MM.1S (cell line): ENCODE measurements around the gene NT5C3A.
A peak's percentile ranks its signal among the peaks of the same experiment; 100 is the strongest.

Experiments used
- DNase-seq: peaks from one replicate; pipeline ENCODE4 v3.0.0-alpha.2; 2015
- H2AFZ ChIP-seq: fragments of 300-600 bp; sonication (generic); 2 replicates; pipeline ENCODE4 v1.6.0; 2016; ENCODE audit warnings: antibody characterized with exemption, low read length
- H3F3A ChIP-seq: fragments of 300-600 bp; sonication (generic); 2 replicates; pipeline ENCODE4 v1.6.1; 2016; ENCODE audit warnings: mild to moderate bottlenecking, antibody characterized with exemption, low read length, moderate library complexity, mixed read lengths; ENCODE audit not compliant: insufficient read depth
- H3K27ac ChIP-seq: fragments of 300-600 bp; sonication (generic); 2 replicates; pipeline ENCODE4 v1.5.1; 2016; ENCODE audit warnings: mild to moderate bottlenecking, low read length
- H3K27me3 ChIP-seq: fragments of 300-600 bp; sonication (generic); replicated peaks from 2 replicates; pipeline ENCODE4 v1.6.0; 2016; ENCODE audit warnings: low read length; ENCODE audit not compliant: insufficient read depth
- H3K36me3 ChIP-seq: fragments of 300-600 bp; sonication (generic); replicated peaks from 2 replicates; pipeline ENCODE4 v1.6.1; 2016; ENCODE audit warnings: mild to moderate bottlenecking, low read length, mixed read lengths; ENCODE audit not compliant: insufficient read depth
- H3K4me1 ChIP-seq: fragments of 300-600 bp; sonication (generic); 2 replicates; pipeline ENCODE4 v1.6.1; 2016; ENCODE audit warnings: low read length, mixed read lengths
- H3K4me2 ChIP-seq: fragments of 300-600 bp; sonication (generic); 2 replicates; pipeline ENCODE4 v1.6.0; 2016; ENCODE audit warnings: low read depth, low read length
- H3K4me3 ChIP-seq: fragments of 300-600 bp; sonication (generic); 2 replicates; pipeline ENCODE4 v1.5.1; 2016; ENCODE audit warnings: low read length, mixed read lengths
- H3K79me2 ChIP-seq: fragments of 300-600 bp; sonication (generic); 2 replicates; pipeline ENCODE4 v1.6.1; 2016; ENCODE audit warnings: mixed run types, low read length, mixed read lengths
- H3K9ac ChIP-seq: fragments of 300-600 bp; sonication (generic); 2 replicates; pipeline ENCODE4 v1.6.1; 2016; ENCODE audit warnings: low read length, mixed read lengths
- H3K9me2 ChIP-seq: fragments of 300-600 bp; sonication (generic); replicated peaks from 2 replicates; pipeline ENCODE4 v1.6.1; 2016; ENCODE audit warnings: mild to moderate bottlenecking, low read length, mixed read lengths; ENCODE audit not compliant: insufficient read depth
- H3K9me3 ChIP-seq: fragments of 300-600 bp; sonication (generic); replicated peaks from 2 replicates; pipeline ENCODE4 v1.6.1; 2016; ENCODE audit warnings: mild to moderate bottlenecking, low read length, mixed read lengths; ENCODE audit not compliant: insufficient read depth
- H4K20me1 ChIP-seq: fragments of 300-600 bp; sonication (generic); 2 replicates; pipeline ENCODE4 v1.6.1; 2016; ENCODE audit warnings: mild to moderate bottlenecking, low read length, moderate library complexity, mixed read lengths; ENCODE audit not compliant: insufficient read depth
- EZH2 ChIP-seq: fragments of 300-600 bp; sonication (generic); optimal IDR thresholded peaks from 2 replicates; pipeline ENCODE3; 2017; ENCODE audit warnings: low read depth, mild to moderate bottlenecking, antibody characterized with exemption, low read length, mixed read lengths
- EZH2phosphoT487 ChIP-seq: fragments of 300-600 bp; sonication (generic); IDR thresholded peaks from 2 replicates; pipeline ENCODE4 v1.6.1; 2018; ENCODE audit warnings: antibody characterized with exemption, low read length
- TF ChIP-seq, protein P1 (sequence below): fragments of 300-600 bp; sonication (generic); IDR thresholded peaks from 2 replicates; pipeline ENCODE4 v1.5.1; 2016; ENCODE audit warnings: antibody characterized with exemption, low read length, mixed read lengths

The NT5C3A gene

DNA sequence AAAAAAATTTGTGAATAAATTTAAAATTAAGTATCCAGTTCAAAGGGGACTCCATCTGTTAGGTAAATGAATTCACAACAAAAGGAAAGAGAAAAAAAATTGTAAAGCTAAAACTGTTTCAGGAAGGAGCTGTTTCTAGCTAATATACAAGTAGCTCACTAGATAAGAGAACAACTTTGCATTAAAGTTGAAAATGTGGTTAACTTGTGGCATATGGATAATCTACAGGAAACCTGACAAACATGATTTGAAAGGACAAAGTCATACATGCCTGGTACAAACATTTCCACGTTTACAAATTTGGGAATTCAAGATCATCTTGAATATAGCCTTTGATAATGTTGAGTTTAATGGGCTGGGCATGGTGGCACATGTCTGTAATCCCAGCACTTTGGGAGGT lies 8.9 kb downstream of the NT5C3A start:
- Histone ChIP-seq H3K9me3 (no peaks in the 10 kb centered on the region), H3K9ac (no peak overlapping the region), H4K20me1 (peaks cover 33% of the 10 kb centered on the region; the same call in 1 of the 2 replicates), H3K9me2 (no peaks in the 10 kb centered on the region), H3K4me1 (peaks cover 14% of the 10 kb centered on the region; the same call in 1 of the 2 replicates), H3K27me3 (no peaks in the 10 kb centered on the region), H3K4me2 (no peak overlapping the region), H3K27ac (no peak overlapping the region), H3K4me3 (no peak overlapping the region), H3K79me2 (peaks cover 96% of the 10 kb centered on the region), H3K36me3 (peaks cover 4% of the 10 kb centered on the region; the same call in 1 of the 2 replicates), H3F3A (no peaks in the 10 kb centered on the region), H2AFZ (no peak overlapping the region)
- TF ChIP-seq, protein P1, sequence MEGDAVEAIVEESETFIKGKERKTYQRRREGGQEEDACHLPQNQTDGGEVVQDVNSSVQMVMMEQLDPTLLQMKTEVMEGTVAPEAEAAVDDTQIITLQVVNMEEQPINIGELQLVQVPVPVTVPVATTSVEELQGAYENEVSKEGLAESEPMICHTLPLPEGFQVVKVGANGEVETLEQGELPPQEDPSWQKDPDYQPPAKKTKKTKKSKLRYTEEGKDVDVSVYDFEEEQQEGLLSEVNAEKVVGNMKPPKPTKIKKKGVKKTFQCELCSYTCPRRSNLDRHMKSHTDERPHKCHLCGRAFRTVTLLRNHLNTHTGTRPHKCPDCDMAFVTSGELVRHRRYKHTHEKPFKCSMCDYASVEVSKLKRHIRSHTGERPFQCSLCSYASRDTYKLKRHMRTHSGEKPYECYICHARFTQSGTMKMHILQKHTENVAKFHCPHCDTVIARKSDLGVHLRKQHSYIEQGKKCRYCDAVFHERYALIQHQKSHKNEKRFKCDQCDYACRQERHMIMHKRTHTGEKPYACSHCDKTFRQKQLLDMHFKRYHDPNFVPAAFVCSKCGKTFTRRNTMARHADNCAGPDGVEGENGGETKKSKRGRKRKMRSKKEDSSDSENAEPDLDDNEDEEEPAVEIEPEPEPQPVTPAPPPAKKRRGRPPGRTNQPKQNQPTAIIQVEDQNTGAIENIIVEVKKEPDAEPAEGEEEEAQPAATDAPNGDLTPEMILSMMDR: no peak
- no peak for TF ChIP-seq EZH2
- no peak for TF ChIP-seq EZH2phosphoT487
- DNase-seq: no peak

DNA sequence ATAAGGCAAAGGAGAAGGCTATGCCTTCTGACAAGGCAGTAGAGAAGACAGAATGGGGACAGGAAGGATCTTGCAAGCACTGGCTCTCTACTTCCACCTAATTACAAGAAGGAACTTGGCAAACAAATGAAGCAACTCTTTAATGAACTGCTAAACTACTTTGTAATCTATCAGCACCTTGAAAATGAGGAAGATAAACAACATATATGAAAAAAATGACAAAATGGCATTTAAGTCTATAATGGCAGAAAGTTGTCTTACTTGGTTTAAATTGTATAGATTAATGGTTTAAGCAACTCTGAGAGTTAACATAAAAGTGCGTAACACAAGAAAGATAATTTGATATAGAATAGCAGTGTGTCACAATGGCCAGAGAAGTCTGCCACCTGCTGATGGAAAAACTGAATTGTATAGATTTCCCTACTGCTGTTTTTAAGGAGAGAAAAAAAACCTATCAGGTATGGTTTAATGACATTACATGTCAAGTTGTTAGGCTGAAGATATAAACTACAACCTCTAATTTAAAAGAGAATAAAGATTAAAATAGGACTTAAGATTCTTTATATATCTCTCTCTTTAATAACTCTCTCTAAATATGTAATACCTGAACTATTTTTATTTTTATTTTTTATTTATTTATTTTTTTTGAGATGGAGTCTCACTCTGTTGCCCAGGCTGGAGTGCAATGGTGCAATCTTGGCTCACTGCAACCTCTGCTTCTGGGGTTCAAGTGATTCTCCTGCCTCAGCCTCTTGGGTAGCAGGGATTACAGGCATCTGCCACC lies 11.8 kb downstream of the NT5C3A start:
- H3K4me2 ChIP-seq: no peak overlapping the region
- H3K4me1 ChIP-seq: peaks cover 14% of the 10 kb centered on the region; the same call in 1 of the 2 replicates
- peaks cover 94% of the 10 kb centered on the region for H3K79me2 ChIP-seq
- H3K9me3 ChIP-seq: no peaks in the 10 kb centered on the region
- DNase-seq: peak; percentile 54
- H4K20me1 ChIP-seq: peaks cover 40% of the 10 kb centered on the region; the same call in 1 of the 2 replicates
- H3F3A ChIP-seq: no peaks in the 10 kb centered on the region
- no peak overlapping the region for H2AFZ ChIP-seq
- H3K27ac ChIP-seq: no peak overlapping the region
- TF ChIP-seq, protein P1: peak; percentile 58
- TF ChIP-seq EZH2: no peak
- no peaks in the 10 kb centered on the region for H3K36me3 ChIP-seq
- H3K9ac ChIP-seq: no peak overlapping the region
- H3K27me3 ChIP-seq: no peaks in the 10 kb centered on the region
- H3K4me3 ChIP-seq: no peak overlapping the region
- H3K9me2 ChIP-seq: no peaks in the 10 kb centered on the region

DNA sequence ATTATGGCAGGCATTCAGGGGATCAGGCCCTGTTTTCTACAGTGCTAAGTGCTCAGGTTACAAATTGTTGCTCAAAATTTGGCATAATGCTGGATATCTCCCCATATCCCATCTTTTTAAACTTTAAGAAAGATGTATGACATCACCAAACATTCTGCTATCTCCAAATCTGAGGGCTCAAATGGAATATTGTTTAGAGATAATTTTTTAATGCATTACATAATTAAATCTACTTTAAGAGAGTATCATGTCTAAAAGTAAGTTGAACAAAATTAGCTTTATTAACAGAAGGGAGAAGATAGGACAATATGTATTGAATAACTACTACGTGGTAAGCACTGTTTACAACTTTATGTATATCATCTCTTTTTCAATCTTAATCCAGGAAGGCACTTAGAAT lies 13.9 kb downstream of the NT5C3A start:
- H3K27me3 ChIP-seq: no peaks in the 10 kb centered on the region
- H3K4me2 ChIP-seq: no peak overlapping the region
- H3F3A ChIP-seq: no peaks in the 10 kb centered on the region
- H3K4me3 ChIP-seq: no peak overlapping the region
- no peaks in the 10 kb centered on the region for H3K36me3 ChIP-seq
- no peak overlapping the region for H3K9ac ChIP-seq
- H3K79me2 ChIP-seq: peaks cover 92% of the 10 kb centered on the region
- H4K20me1 ChIP-seq: peaks cover 43% of the 10 kb centered on the region; the same call in 1 of the 2 replicates
- no peaks in the 10 kb centered on the region for H3K9me3 ChIP-seq
- H3K9me2 ChIP-seq: no peaks in the 10 kb centered on the region
- H2AFZ ChIP-seq: no peak overlapping the region
- H3K4me1 ChIP-seq: peaks cover 7% of the 10 kb centered on the region; the same call in 1 of the 2 replicates
- TF ChIP-seq EZH2 (no peak), EZH2phosphoT487 (no peak)
- TF ChIP-seq, protein P1: no peak
- no peak for DNase-seq
- H3K27ac ChIP-seq: no peak overlapping the region
